Tibial nerve (tissue), 3 donors: ENCODE measurements around the gene RASGEF1C.

ENCODE experiments used
- POLR2A ChIP-seq, 2 donors: fragments of 450-650 bp; IDR thresholded peaks; one replicate each; pipeline ENCODE4 v1.6.1; 2017; ENCODE audit warnings: antibody characterized with exemption in 2 of 2, mild to moderate bottlenecking in 2 of 2, moderate library complexity in 2 of 2
- TF ChIP-seq, protein P1 (sequence below), 5 experiments: fragments of 200-600 bp in 3 of 5; fragments of 450-650 bp in 2 of 5; sonication (generic) in 3 of 5; IDR thresholded peaks; one replicate each; pipeline ENCODE4 v1.5.1; 2016 to 2019; ENCODE audit warnings: antibody characterized with exemption in 5 of 5, mild to moderate bottlenecking in 3 of 5, moderate library complexity in 2 of 5

DNA sequence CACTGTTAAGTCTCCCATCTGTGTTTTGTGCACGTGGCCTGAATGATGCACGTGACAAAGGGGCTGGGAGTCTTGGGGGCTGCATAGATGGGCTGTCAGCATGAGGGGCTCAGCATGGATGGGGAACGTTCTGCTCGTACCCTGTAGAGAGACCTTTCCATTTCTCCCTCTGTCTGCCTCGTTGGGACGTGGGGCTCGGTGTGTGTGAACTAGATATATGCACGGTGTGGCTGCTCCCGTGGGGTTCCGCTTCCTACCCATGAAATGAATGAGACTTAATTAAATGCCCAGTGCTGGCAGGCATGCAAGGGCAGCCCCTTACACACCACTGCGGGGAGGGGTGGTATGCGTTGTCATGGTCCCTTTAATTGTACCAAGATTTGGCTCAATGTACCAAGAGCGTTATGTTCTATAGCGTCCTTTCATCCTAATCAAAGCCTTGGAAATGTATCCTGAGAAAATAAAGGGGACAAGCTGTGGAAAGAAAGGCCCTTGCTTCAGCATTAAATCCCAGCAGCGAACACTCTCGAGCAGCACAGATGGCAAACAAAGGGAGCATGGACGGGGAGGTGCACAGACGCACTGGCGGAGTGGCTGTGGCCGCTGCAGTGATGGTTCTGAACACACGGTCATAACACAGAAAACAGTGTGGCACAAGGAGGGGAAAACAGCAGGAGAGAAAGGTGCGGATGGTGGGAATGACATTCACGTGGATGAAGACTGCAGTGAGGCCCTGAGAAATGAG is 66.8 kb downstream of the RASGEF1C start:
- TF ChIP-seq POLR2A (IDR thresholded peaks at IDR 0.05): no peak
- TF ChIP-seq, protein P1, sequence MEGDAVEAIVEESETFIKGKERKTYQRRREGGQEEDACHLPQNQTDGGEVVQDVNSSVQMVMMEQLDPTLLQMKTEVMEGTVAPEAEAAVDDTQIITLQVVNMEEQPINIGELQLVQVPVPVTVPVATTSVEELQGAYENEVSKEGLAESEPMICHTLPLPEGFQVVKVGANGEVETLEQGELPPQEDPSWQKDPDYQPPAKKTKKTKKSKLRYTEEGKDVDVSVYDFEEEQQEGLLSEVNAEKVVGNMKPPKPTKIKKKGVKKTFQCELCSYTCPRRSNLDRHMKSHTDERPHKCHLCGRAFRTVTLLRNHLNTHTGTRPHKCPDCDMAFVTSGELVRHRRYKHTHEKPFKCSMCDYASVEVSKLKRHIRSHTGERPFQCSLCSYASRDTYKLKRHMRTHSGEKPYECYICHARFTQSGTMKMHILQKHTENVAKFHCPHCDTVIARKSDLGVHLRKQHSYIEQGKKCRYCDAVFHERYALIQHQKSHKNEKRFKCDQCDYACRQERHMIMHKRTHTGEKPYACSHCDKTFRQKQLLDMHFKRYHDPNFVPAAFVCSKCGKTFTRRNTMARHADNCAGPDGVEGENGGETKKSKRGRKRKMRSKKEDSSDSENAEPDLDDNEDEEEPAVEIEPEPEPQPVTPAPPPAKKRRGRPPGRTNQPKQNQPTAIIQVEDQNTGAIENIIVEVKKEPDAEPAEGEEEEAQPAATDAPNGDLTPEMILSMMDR (IDR thresholded peaks at IDR 0.05): no peak
